ENCODE data around the gene GRAMD2A.
A peak's percentile ranks its signal among the peaks of the same experiment; 100 is the strongest.

The GRAMD2A gene

GRCh38 chr15:72216079-72216478 lies 18.5 kb upstream of the GRAMD2A start:
- no peak for DNase-seq

- DNase-seq, result no peak
These were observed 10.0 kb upstream of the GRAMD2A start for GRCh38 chr15:72207558-72208085.

GRCh38 chr15:72206677-72207000 lies 9.1 kb upstream of the GRAMD2A start:
- no peak for DNase-seq

- no peak for DNase-seq
These were observed 8.5 kb upstream of the GRAMD2A start for GRCh38 chr15:72205896-72206676.

GRCh38 chr15:72205273-72205672 lies 7.7 kb upstream of the GRAMD2A start:
- no peak for DNase-seq

GRCh38 chr15:72203507-72203837 lies 5.9 kb upstream of the GRAMD2A start:
- no peak for DNase-seq

GRCh38 chr15:72202801-72203506 lies 5.4 kb upstream of the GRAMD2A start:
- DNase-seq, result no peak

- no peak for DNase-seq
These were observed 4.7 kb upstream of the GRAMD2A start for GRCh38 chr15:72202302-72202701.

GRCh38 chr15:72201391-72201921 lies 3.9 kb upstream of the GRAMD2A start:
- no peak for DNase-seq

- no peak for DNase-seq
These were observed 3.0 kb upstream of the GRAMD2A start for GRCh38 chr15:72200395-72201237.

GRCh38 chr15:72199721-72200212 lies 2.2 kb upstream of the GRAMD2A start:
- peak; percentile 68 to 76 for DNase-seq

GRCh38 chr15:72199205-72199515 lies 1.6 kb upstream of the GRAMD2A start:
- no peak for DNase-seq

GRCh38 chr15:72198356-72199204 lies 993 bp upstream of the GRAMD2A start:
- DNase-seq, result no peak

- no peak for DNase-seq
These were observed 537 bp downstream of the GRAMD2A start for GRCh38 chr15:72197041-72197459.

GRCh38 chr15:72196409-72197040 lies 1.1 kb downstream of the GRAMD2A start:
- no peak for DNase-seq

- peak; percentile 91 to 93 for DNase-seq
These were observed 2.5 kb downstream of the GRAMD2A start for GRCh38 chr15:72195101-72195511.

GRCh38 chr15:72193836-72194396 lies 3.7 kb downstream of the GRAMD2A start:
- DNase-seq, result no peak

GRCh38 chr15:72192416-72192815 lies 5.2 kb downstream of the GRAMD2A start:
- no peak for DNase-seq

GRCh38 chr15:72189250-72189902 lies 8.2 kb downstream of the GRAMD2A start:
- no peak for DNase-seq

- no peak for DNase-seq
These were observed 13.3 kb downstream of the GRAMD2A start for GRCh38 chr15:72184165-72184811.

All from Kasumi-1 (cell line).